Trophoblast cell (in vitro differentiated cells and primary cell): ENCODE measurements around the gene TEX29.

Source experiments
- DNase-seq, 2 donors: peaks; one replicate each; pipeline ENCODE4 v3.0.0-alpha.2; 2016
- H2AFZ ChIP-seq: 2 replicates; pipeline ENCODE4 v1.6.1; 2013; ENCODE audit warnings: low read length, moderate library complexity, mild to moderate bottlenecking; ENCODE audit not compliant: insufficient read depth, poor library complexity
- H2AK5ac ChIP-seq: 2 replicates; pipeline ENCODE4 v1.6.1; 2013; ENCODE audit warnings: mild to moderate bottlenecking, low read length
- H2BK120ac ChIP-seq: 2 replicates; pipeline ENCODE4 v1.6.1; 2013; ENCODE audit warnings: low read length, mild to moderate bottlenecking, moderate library complexity; ENCODE audit not compliant: insufficient read depth, poor library complexity
- H2BK12ac ChIP-seq: 2 replicates; pipeline ENCODE4 v1.6.1; 2013; ENCODE audit warnings: mild to moderate bottlenecking, low read length, moderate library complexity
- H2BK5ac ChIP-seq: 2 replicates; pipeline ENCODE4 v1.6.1; 2013; ENCODE audit warnings: low read length, low read depth, moderate library complexity, mild to moderate bottlenecking; ENCODE audit not compliant: poor library complexity
- H3K14ac ChIP-seq: 2 replicates; pipeline ENCODE4 v1.6.1; 2013; ENCODE audit warnings: mild to moderate bottlenecking, low read length
- H3K18ac ChIP-seq: 2 replicates; pipeline ENCODE4 v1.6.1; 2013; ENCODE audit warnings: mild to moderate bottlenecking, low read length
- H3K23ac ChIP-seq: 2 replicates; pipeline ENCODE4 v1.6.1; 2013; ENCODE audit warnings: low read length
- H3K27ac ChIP-seq: 2 replicates; pipeline ENCODE4 v1.5.1; 2013; ENCODE audit warnings: low read depth, mild to moderate bottlenecking, inconsistent platforms, low read length, moderate library complexity
- H3K27me3 ChIP-seq: 2 replicates; pipeline ENCODE4 v1.6.1; 2013; ENCODE audit warnings: inconsistent platforms, mild to moderate bottlenecking, low read length, moderate library complexity; ENCODE audit not compliant: insufficient read depth
- H3K36me3 ChIP-seq, 2 experiments: 1 replicate in 1 of 2; 2 replicates in 1 of 2; pipeline ENCODE4 v1.6.1; 2013; ENCODE audit warnings: low read length in 2 of 2, mild to moderate bottlenecking in 2 of 2, moderate library complexity in 1 of 2; ENCODE audit not compliant: insufficient read depth in 2 of 2, control insufficient read depth in 1 of 2
- H3K4ac ChIP-seq: 2 replicates; pipeline ENCODE4 v1.6.1; 2013; ENCODE audit warnings: low read depth, mild to moderate bottlenecking, low read length, moderate library complexity
- H3K4me1 ChIP-seq, 2 experiments: 1 replicate in 1 of 2; 2 replicates in 1 of 2; pipeline ENCODE4 v1.6.1; 2013; ENCODE audit warnings: low read length in 2 of 2, mild to moderate bottlenecking in 2 of 2, moderate library complexity in 1 of 2; ENCODE audit not compliant: insufficient read depth in 2 of 2, control insufficient read depth in 1 of 2
- H3K4me2 ChIP-seq: 2 replicates; pipeline ENCODE4 v1.6.1; 2013; ENCODE audit warnings: inconsistent platforms, mild to moderate bottlenecking, low read length, moderate library complexity
- H3K4me3 ChIP-seq: 2 replicates; pipeline ENCODE4 v1.5.1; 2013; ENCODE audit warnings: mild to moderate bottlenecking, low read depth, low read length, inconsistent platforms
- H3K79me1 ChIP-seq: one replicate; pipeline ENCODE4 v1.6.1; 2013; ENCODE audit warnings: low read length
- H3K79me2 ChIP-seq: 2 replicates; pipeline ENCODE4 v1.6.1; 2013; ENCODE audit warnings: low read length, mild to moderate bottlenecking; ENCODE audit not compliant: control insufficient read depth, insufficient read depth, poor library complexity
- H3K9ac ChIP-seq: 2 replicates; pipeline ENCODE4 v1.6.1; 2013; ENCODE audit warnings: mild to moderate bottlenecking, low read length
- H3K9me3 ChIP-seq: 2 replicates; pipeline ENCODE4 v1.6.1; 2013; ENCODE audit warnings: low read depth, mild to moderate bottlenecking, control low read depth, inconsistent platforms, low read length; ENCODE audit not compliant: insufficient read depth
- H4K12ac ChIP-seq: 2 replicates; pipeline ENCODE4 v1.6.1; 2013; ENCODE audit warnings: low read depth, mild to moderate bottlenecking, low read length, moderate library complexity
- H4K8ac ChIP-seq: 2 replicates; pipeline ENCODE4 v1.6.1; 2013; ENCODE audit warnings: low read depth, mild to moderate bottlenecking, low read length, moderate library complexity
- H4K91ac ChIP-seq: one replicate; pipeline ENCODE4 v1.6.1; 2013; ENCODE audit warnings: low read depth, mild to moderate bottlenecking, low read length, moderate library complexity
- WGBS: extraction: QIAGEN DNeasy Blood & Tissue Kit; methylation state at CpG from one replicate; pipeline ENCODE4 v1.1.7; 2013; ENCODE audit warnings: missing lambda C conversion rate; ENCODE audit not compliant: insufficient read length, insufficient coverage; ENCODE audit errors: extremely low coverage; 5-methylcytosine and 5-hydroxymethylcytosine counted together

TEX29 gene

GRCh38 chr13:111291908-111292307, 28.5 kb upstream of the TEX29 start:
- H3K9ac ChIP-seq, result no peak overlapping the region
- no peak overlapping the region for H4K12ac ChIP-seq
- H3K18ac ChIP-seq, result no peak overlapping the region
- no peaks in the 10 kb centered on the region for H3K79me1 ChIP-seq
- no peak overlapping the region for H4K91ac ChIP-seq
- H2BK120ac ChIP-seq, result no peak overlapping the region
- H3K27ac ChIP-seq, result no peak overlapping the region
- H3K79me2 ChIP-seq, result peaks cover 1% of the 10 kb centered on the region
- no peak overlapping the region for H2AFZ ChIP-seq
- H3K36me3 ChIP-seq, result peaks cover 30 to 44% of the 10 kb centered on the region in 2 experiments
- no CpG with 5 or more reads among the region's 14 CpGs for WGBS
- H2AK5ac ChIP-seq, result no peak overlapping the region
- H3K4me1 ChIP-seq, result no peaks in the 10 kb centered on the region
- no peak overlapping the region for H2BK5ac ChIP-seq
- no peaks in the 10 kb centered on the region for H3K27me3 ChIP-seq
- H3K4me3 ChIP-seq, result peak overlapping the region; percentile 60
- no peak for DNase-seq
- H3K4me2 ChIP-seq, result no peak overlapping the region
- H3K9me3 ChIP-seq, result no peaks in the 10 kb centered on the region
- no peak overlapping the region for H4K8ac ChIP-seq
- no peak overlapping the region for H3K14ac ChIP-seq
- no peak overlapping the region for H3K4ac ChIP-seq
- H3K23ac ChIP-seq, result no peak overlapping the region
- H2BK12ac ChIP-seq, result no peak overlapping the region

- no peaks in the 10 kb centered on the region for H3K9me3 ChIP-seq
- H4K91ac ChIP-seq, result no peak overlapping the region
- H3K27ac ChIP-seq, result no peak overlapping the region
- H3K4me2 ChIP-seq, result no peak overlapping the region
- H3K79me2 ChIP-seq, result no peaks in the 10 kb centered on the region
- no peaks in the 10 kb centered on the region for H3K79me1 ChIP-seq
- no peaks in the 10 kb centered on the region for H3K27me3 ChIP-seq
- H2BK120ac ChIP-seq, result no peak overlapping the region
- no peak overlapping the region for H2AFZ ChIP-seq
- no peak overlapping the region for H3K9ac ChIP-seq
- H3K23ac ChIP-seq, result no peak overlapping the region
- peaks cover 21 to 35% of the 10 kb centered on the region in 2 experiments for H3K36me3 ChIP-seq
- no peak overlapping the region for H3K18ac ChIP-seq
- no peak overlapping the region for H2AK5ac ChIP-seq
- no peak overlapping the region for H2BK5ac ChIP-seq
- no peak overlapping the region for H2BK12ac ChIP-seq
- H3K14ac ChIP-seq, result no peak overlapping the region
- no peak overlapping the region for H3K4ac ChIP-seq
- H4K8ac ChIP-seq, result no peak overlapping the region
- no peak overlapping the region for H4K12ac ChIP-seq
- DNase-seq, result no peak
- no peak overlapping the region for H3K4me3 ChIP-seq
- H3K4me1 ChIP-seq, result no peaks in the 10 kb centered on the region
- WGBS, result no CpG with 5 or more reads among the region's 13 CpGs
Measured at GRCh38 chr13:111292710-111293485, 27.5 kb upstream of the TEX29 start.

- Histone ChIP-seq H3K36me3 (peaks cover 13 to 26% of the 10 kb centered on the region in 2 experiments), H3K18ac (no peak overlapping the region), H3K79me2 (no peaks in the 10 kb centered on the region), H4K91ac (no peak overlapping the region), H3K4ac (no peak overlapping the region), H3K14ac (no peak overlapping the region), H3K79me1 (no peaks in the 10 kb centered on the region), H4K12ac (no peak overlapping the region), H3K4me3 (no peak overlapping the region), H3K27ac (no peak overlapping the region), H3K27me3 (no peaks in the 10 kb centered on the region), H2BK12ac (no peak overlapping the region), H2BK5ac (no peak overlapping the region), H3K9me3 (no peaks in the 10 kb centered on the region), H3K9ac (no peak overlapping the region), H2BK120ac (no peak overlapping the region), H3K4me1 (no peaks in the 10 kb centered on the region), H3K4me2 (no peak overlapping the region), H3K23ac (no peak overlapping the region), H2AK5ac (no peak overlapping the region), H2AFZ (no peak overlapping the region), H4K8ac (no peak overlapping the region)
- DNase-seq, result no peak
- no CpG with 5 or more reads among the region's 9 CpGs for WGBS
Measured at GRCh38 chr13:111295886-111296285, 24.6 kb upstream of the TEX29 start.

GRCh38 chr13:111296417-111296816, 24.0 kb upstream of the TEX29 start:
- no peak overlapping the region for H3K4me2 ChIP-seq
- no peak overlapping the region for H2BK120ac ChIP-seq
- H3K36me3 ChIP-seq, result peaks cover 12 to 26% of the 10 kb centered on the region in 2 experiments
- no peak overlapping the region for H4K8ac ChIP-seq
- H3K18ac ChIP-seq, result no peak overlapping the region
- no peak overlapping the region for H2AFZ ChIP-seq
- no peak overlapping the region for H3K9ac ChIP-seq
- no peak overlapping the region for H2AK5ac ChIP-seq
- no peaks in the 10 kb centered on the region for H3K27me3 ChIP-seq
- H3K4ac ChIP-seq, result no peak overlapping the region
- no peak overlapping the region for H3K23ac ChIP-seq
- no CpG with 5 or more reads among the region's 6 CpGs for WGBS
- no peaks in the 10 kb centered on the region for H3K9me3 ChIP-seq
- H3K79me2 ChIP-seq, result no peaks in the 10 kb centered on the region
- H4K91ac ChIP-seq, result no peak overlapping the region
- DNase-seq, result no peak
- H3K4me3 ChIP-seq, result no peak overlapping the region
- H4K12ac ChIP-seq, result no peak overlapping the region
- H2BK5ac ChIP-seq, result no peak overlapping the region
- H3K27ac ChIP-seq, result no peak overlapping the region
- no peaks in the 10 kb centered on the region for H3K4me1 ChIP-seq
- no peak overlapping the region for H2BK12ac ChIP-seq
- no peak overlapping the region for H3K14ac ChIP-seq
- H3K79me1 ChIP-seq, result no peaks in the 10 kb centered on the region
